Neuronal stem cell (in vitro differentiated cells): ENCODE data around the gene PIEZO1.

Experiments used
- DNase-seq: peaks from one replicate; pipeline ENCODE4 v3.0.0-alpha.2; 2013; ENCODE audit warnings: low spot score
- H2AFZ ChIP-seq: one replicate; pipeline ENCODE4 v1.6.1; 2013; ENCODE audit warnings: mild to moderate bottlenecking, low read length, inconsistent platforms
- H2AK5ac ChIP-seq: 2 replicates; pipeline ENCODE4 v1.6.1; 2013; ENCODE audit warnings: low read depth, mild to moderate bottlenecking, inconsistent platforms, low read length, moderate library complexity, mixed read lengths
- H2BK120ac ChIP-seq: 2 replicates; pipeline ENCODE4 v1.6.1; 2013; ENCODE audit warnings: low read depth, mild to moderate bottlenecking, inconsistent platforms, low read length, moderate library complexity, mixed read lengths
- H2BK12ac ChIP-seq: one replicate; pipeline ENCODE4 v1.6.1; 2013; ENCODE audit warnings: low read length, inconsistent platforms
- H2BK15ac ChIP-seq: 2 replicates; pipeline ENCODE4 v1.6.1; 2013; ENCODE audit warnings: mild to moderate bottlenecking, low read length, inconsistent platforms, mixed read lengths
- H2BK5ac ChIP-seq: one replicate; pipeline ENCODE4 v1.6.1; 2013; ENCODE audit warnings: inconsistent platforms, mild to moderate bottlenecking, low read length, moderate library complexity
- H3K14ac ChIP-seq: one replicate; pipeline ENCODE4 v1.6.1; 2013; ENCODE audit warnings: low read length, inconsistent platforms
- H3K18ac ChIP-seq: 2 replicates; pipeline ENCODE4 v1.6.1; 2013; ENCODE audit warnings: low read length, inconsistent platforms
- H3K23ac ChIP-seq: 2 replicates; pipeline ENCODE4 v1.6.1; 2013; ENCODE audit warnings: low read depth, mild to moderate bottlenecking, mixed read lengths, low read length, inconsistent platforms; ENCODE audit not compliant: poor library complexity
- H3K27ac ChIP-seq: replicated peaks from 3 replicates; pipeline ENCODE4 v1.5.1; 2013; ENCODE audit warnings: low read length, inconsistent platforms
- H3K27me3 ChIP-seq, 3 experiments: 2 replicates each; pipeline ENCODE4 v1.6.1; 2013; ENCODE audit warnings: low read length in 3 of 3, mild to moderate bottlenecking in 2 of 3, inconsistent platforms in 1 of 3, low read depth in 1 of 3, mixed read lengths in 1 of 3, moderate library complexity in 1 of 3; ENCODE audit not compliant: control insufficient read depth in 3 of 3, insufficient read depth in 3 of 3
- H3K36me3 ChIP-seq, 2 donors: replicated peaks in 1 of 2; 2 replicates each; pipeline ENCODE4 v1.6.1; 2013; ENCODE audit warnings: low read length in 2 of 2; ENCODE audit not compliant: control insufficient read depth in 2 of 2, insufficient read depth in 2 of 2
- H3K4ac ChIP-seq: 2 replicates; pipeline ENCODE4 v1.6.1; 2013; ENCODE audit warnings: inconsistent platforms, mild to moderate bottlenecking, low read length, moderate library complexity
- H3K4me1 ChIP-seq, 2 donors: 1 replicate in 1 of 2; 2 replicates in 1 of 2; pipeline ENCODE4 v1.6.1; 2013; ENCODE audit warnings: low read length in 2 of 2, low read depth in 1 of 2; ENCODE audit not compliant: control insufficient read depth in 2 of 2, insufficient read depth in 1 of 2
- H3K4me2 ChIP-seq: one replicate; pipeline ENCODE4 v1.6.1; 2013; ENCODE audit warnings: mild to moderate bottlenecking, low read length, inconsistent platforms; ENCODE audit not compliant: insufficient read depth, poor library complexity, severe bottlenecking
- H3K4me3 ChIP-seq, 2 donors: 2 replicates each; pipeline ENCODE4 v1.5.1; 2013; ENCODE audit warnings: low read length in 2 of 2, mild to moderate bottlenecking in 2 of 2, inconsistent platforms in 1 of 2, moderate library complexity in 1 of 2
- H3K79me1 ChIP-seq: one replicate; pipeline ENCODE4 v1.6.1; 2013; ENCODE audit warnings: low read depth, mild to moderate bottlenecking, inconsistent platforms, low read length, moderate library complexity
- H3K9ac ChIP-seq: one replicate; pipeline ENCODE4 v1.6.1; 2013; ENCODE audit warnings: mild to moderate bottlenecking, low read depth, low read length, inconsistent platforms; ENCODE audit not compliant: poor library complexity
- H3K9me3 ChIP-seq, 2 donors: replicated peaks in 1 of 2; 2 replicates each; pipeline versions ENCODE3 to v1.6.1; 2013; ENCODE audit warnings: low read length in 2 of 2, mild to moderate bottlenecking in 2 of 2, inconsistent platforms in 1 of 2, low read depth in 1 of 2, mixed read lengths in 1 of 2, moderate library complexity in 1 of 2; ENCODE audit not compliant: control insufficient read depth in 2 of 2, insufficient read depth in 1 of 2
- H4K8ac ChIP-seq: one replicate; pipeline ENCODE4 v1.6.1; 2013; ENCODE audit warnings: low read depth, mild to moderate bottlenecking, inconsistent platforms, low read length, moderate library complexity
- H4K91ac ChIP-seq: one replicate; pipeline ENCODE4 v1.6.1; 2013; ENCODE audit warnings: low read length, low read depth, mild to moderate bottlenecking, inconsistent platforms; ENCODE audit not compliant: poor library complexity
- WGBS, 2 donors: extraction: QIAGEN DNeasy Blood & Tissue Kit; methylation state at CpG; one replicate each; pipeline ENCODE4 v1.1.7; 2013; ENCODE audit warnings: missing lambda C conversion rate in 2 of 2, mixed read lengths in 1 of 2; ENCODE audit not compliant: insufficient read length in 2 of 2, insufficient replicate concordance in 1 of 2; ENCODE audit errors: extremely low coverage in 2 of 2; 5-methylcytosine and 5-hydroxymethylcytosine counted together

PIEZO1 gene

DNA sequence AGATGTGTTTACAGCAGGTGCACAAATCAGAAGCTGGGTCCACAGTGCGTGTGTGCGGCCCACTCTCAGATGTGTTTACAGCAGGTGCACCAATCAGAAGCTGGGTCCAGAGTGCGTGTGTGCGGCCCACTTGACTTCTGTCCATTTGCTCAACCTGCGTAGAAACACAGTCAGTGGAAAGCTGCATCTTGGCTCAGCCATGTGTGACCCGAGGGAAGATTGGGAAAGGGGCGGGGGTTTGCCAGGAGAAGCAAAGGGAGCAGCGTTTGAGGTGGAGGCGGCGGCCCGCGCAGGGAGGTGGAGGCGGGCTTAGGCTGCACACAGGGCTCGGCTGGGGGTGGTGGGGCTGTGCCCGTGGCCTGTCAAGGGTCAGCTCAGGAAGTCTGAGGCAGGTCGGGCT lies 74.5 kb downstream of the PIEZO1 start:
- Histone ChIP-seq H2BK120ac (no peak overlapping the region), H3K23ac (peak overlapping the region; percentile 43), H3K14ac (no peak overlapping the region), H3K9me3 (no peaks in the 10 kb centered on the region), H3K4me1 (peaks cover 5 to 8% of the 10 kb centered on the region in 2 donors), H2BK5ac (no peak overlapping the region), H3K27me3 (no peaks in the 10 kb centered on the region), H2BK15ac (no peak overlapping the region), H4K8ac (no peak overlapping the region), H3K18ac (no peak overlapping the region), H3K27ac (no peak overlapping the region), H3K4me2 (no peak overlapping the region), H2BK12ac (peak overlapping the region; percentile 10), H3K36me3 (peaks cover 4 to 17% of the 10 kb centered on the region in 2 donors), H3K79me1 (peaks cover 10% of the 10 kb centered on the region), H4K91ac (no peak overlapping the region), H3K4me3 (no peak overlapping the region), H2AK5ac (peak overlapping the region; percentile 61), H3K9ac (peak overlapping the region; percentile 21), H2AFZ (no peak overlapping the region), H3K4ac (no peak overlapping the region)
- WGBS, 2 donors, result no CpG with 5 or more reads among the region's 16 CpGs
- no peak for DNase-seq

DNA sequence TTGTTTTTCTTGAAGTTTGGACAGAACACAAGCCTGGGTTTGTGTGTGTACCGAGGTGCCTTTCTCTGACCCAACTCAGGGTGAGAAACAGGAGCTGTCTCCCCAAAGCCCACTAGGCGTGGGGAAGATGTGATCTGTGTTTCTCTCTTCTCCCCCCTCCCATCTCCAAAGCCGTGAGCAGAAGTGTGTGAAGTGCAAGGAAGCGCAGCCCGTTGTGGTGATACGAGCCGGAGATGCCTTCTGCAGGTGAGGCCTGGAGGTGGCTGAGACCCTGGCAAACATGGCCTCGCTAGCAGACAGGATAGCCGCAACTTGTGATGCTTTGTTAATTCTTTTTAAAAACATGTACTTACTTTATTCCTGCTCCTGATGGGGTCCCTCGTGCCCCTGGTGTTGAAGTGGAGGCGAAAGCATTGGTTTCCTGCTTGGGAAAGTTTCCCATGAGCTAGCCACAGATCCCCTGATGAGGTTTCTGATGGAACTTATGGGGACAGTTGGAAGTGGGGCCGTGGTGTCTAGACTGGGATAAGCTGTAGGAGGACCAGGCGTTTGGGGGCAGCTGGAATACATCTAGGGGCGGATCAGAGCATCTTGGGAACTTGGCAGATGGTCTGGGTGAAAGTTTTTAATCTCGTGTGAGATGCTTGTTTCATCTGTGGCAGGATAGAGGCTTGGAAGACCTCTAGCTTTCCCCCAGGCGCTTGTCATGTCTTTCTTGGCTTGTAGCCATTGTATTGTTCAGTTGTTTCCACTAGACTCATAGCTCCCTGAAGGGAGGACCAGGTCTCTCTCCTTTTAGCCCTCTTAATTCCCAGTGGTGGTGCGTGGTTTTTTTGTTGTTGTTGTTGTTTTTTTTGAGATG lies 77.8 kb downstream of the PIEZO1 start:
- Histone ChIP-seq H3K4ac (no peak overlapping the region), H2AK5ac (no peak overlapping the region), H4K8ac (no peak overlapping the region), H3K27ac (no peak overlapping the region), H2BK15ac (no peak overlapping the region), H3K79me1 (peaks cover 18% of the 10 kb centered on the region), H3K4me2 (peak overlapping the region; percentile 96), H3K9me3 (no peaks in the 10 kb centered on the region), H3K23ac (no peak overlapping the region), H3K4me3 (peak overlapping the region; percentile 84 to 91), H2BK5ac (no peak overlapping the region), H3K18ac (no peak overlapping the region), H4K91ac (no peak overlapping the region), H2AFZ (peak overlapping the region; percentile 99), H3K36me3 (peaks cover 2 to 3% of the 10 kb centered on the region in 2 donors), H3K14ac (no peak overlapping the region), H2BK12ac (no peak overlapping the region), H3K9ac (no peak overlapping the region), H3K4me1 (peaks cover 12 to 14% of the 10 kb centered on the region in 2 donors), H2BK120ac (no peak overlapping the region), H3K27me3 (no peaks in the 10 kb centered on the region)
- no peak for DNase-seq
- no CpG with 5 or more reads among the region's 17 CpGs for WGBS, 2 donors

DNA sequence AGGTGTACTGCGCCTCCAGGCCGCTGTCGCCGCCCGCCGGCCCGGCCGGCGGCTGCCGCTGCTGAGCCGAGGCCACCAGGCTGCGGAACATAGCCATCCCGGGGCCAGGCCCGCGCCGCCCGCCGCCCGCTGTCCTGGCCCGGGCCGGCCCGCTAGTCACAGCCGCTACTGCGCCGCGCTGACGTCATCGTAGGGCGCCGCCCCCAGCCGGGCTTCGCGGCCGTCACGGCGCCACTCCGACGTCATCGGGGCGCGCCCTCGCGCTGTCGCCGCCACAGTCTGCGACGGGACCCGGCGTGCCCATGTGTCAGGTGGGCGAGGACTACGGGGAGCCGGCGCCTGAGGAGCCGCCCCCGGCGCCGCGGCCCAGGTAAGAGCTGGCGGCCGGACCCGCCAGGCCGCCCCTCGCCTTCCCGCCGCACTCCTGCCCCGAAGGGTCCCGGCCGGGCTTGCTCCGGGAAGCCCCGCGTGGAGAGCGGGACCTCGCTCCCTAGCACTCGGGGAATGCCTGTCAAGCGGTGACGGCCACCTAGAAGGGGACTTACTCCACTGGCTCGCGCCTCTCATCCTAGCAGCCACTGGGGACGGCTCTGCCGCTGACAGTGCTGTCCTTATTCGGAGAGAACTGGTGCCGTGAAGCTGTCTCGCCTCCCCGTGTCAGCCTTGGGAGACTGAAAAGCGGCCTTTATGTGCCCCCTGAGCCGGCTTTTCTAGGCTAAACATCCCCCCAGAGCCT lies 78.6 kb downstream of the PIEZO1 start, which contains the start of the genes CTU2 and RNF166:
Gene CTU2, plus strand, starts transcription at position 275 of the 736 bp plus-strand sequence. Its CDS starts 28 bp downstream, at position 303.
Gene RNF166, minus strand, starts transcription at position 180 of the 736 bp plus-strand sequence. Its CDS starts 83 bp downstream, at position 97.
- H3K4me2 ChIP-seq, result peak within 1 kb of the TSS; percentile 96
- peak within 1 kb of the TSS; percentile 85 for H3K18ac ChIP-seq
- H3K27ac ChIP-seq, result no peak within 1 kb of the TSS
- DNase-seq, result peak; percentile 90
- H2BK5ac ChIP-seq, result no peak within 1 kb of the TSS
- H3K4me1 ChIP-seq, result peaks cover 12 to 14% of the 10 kb centered on the region in 2 donors
- no CpG with 5 or more reads among the region's 86 CpGs for WGBS, 2 donors
- no peak within 1 kb of the TSS for H4K91ac ChIP-seq
- peaks cover 2 to 7% of the 10 kb centered on the region in 2 donors for H3K36me3 ChIP-seq
- no peak within 1 kb of the TSS for H3K14ac ChIP-seq
- H2BK12ac ChIP-seq, result no peak within 1 kb of the TSS
- peak within 1 kb of the TSS; percentile 84 to 91 for H3K4me3 ChIP-seq
- no peak within 1 kb of the TSS for H2AK5ac ChIP-seq
- H3K9ac ChIP-seq, result peak within 1 kb of the TSS; percentile 87
- no peak within 1 kb of the TSS for H3K4ac ChIP-seq
- no peak within 1 kb of the TSS for H2BK15ac ChIP-seq
- H2AFZ ChIP-seq, result peak within 1 kb of the TSS; percentile 99
- H3K27me3 ChIP-seq, result no peaks in the 10 kb centered on the region
- no peak within 1 kb of the TSS for H2BK120ac ChIP-seq
- H4K8ac ChIP-seq, result no peak within 1 kb of the TSS
- no peaks in the 10 kb centered on the region for H3K9me3 ChIP-seq
- H3K23ac ChIP-seq, result peak within 1 kb of the TSS; percentile 2
- peaks cover 23% of the 10 kb centered on the region for H3K79me1 ChIP-seq
